Upper lobe of right lung (tissue), 1 donor: ENCODE data around the gene B3GAT2. TPM values are rescaled to one million over a fixed set of nuclear protein-coding genes. Genes with fewer than 3 reads are reported as not detected.

Experiments
- ATAC-seq: fragments of 200-7000 bp; cut with Tn5 transposase; one replicate; pipeline ENCODE4 v1.9.1; 2020; ENCODE audit warnings: mild to moderate bottlenecking, moderate library complexity
- DNase-seq: peaks from one replicate; pipeline ENCODE4 v3.0.0-alpha.2; 2020
- H3K27ac ChIP-seq: fragments of 200-600 bp; one replicate; pipeline ENCODE4 v1.8.0; 2022
- H3K27me3 ChIP-seq: fragments of 200-600 bp; one replicate; pipeline ENCODE4 v1.8.0; 2022; ENCODE audit warnings: mild to moderate bottlenecking
- H3K36me3 ChIP-seq: fragments of 200-600 bp; one replicate; pipeline ENCODE4 v1.8.0; 2022
- H3K4me1 ChIP-seq: fragments of 200-600 bp; one replicate; pipeline ENCODE4 v1.8.0; 2022
- H3K4me3 ChIP-seq: fragments of 200-600 bp; one replicate; pipeline ENCODE4 v1.8.0; 2022; ENCODE audit warnings: mild to moderate bottlenecking
- H3K9me3 ChIP-seq: fragments of 200-600 bp; one replicate; pipeline ENCODE4 v1.8.0; 2022
- CTCF ChIP-seq: fragments of 200-600 bp; IDR thresholded peaks from one replicate; pipeline ENCODE4 v1.8.0; 2022; ENCODE audit warnings: antibody characterized with exemption
- intact Hi-C: fragments of 100-400 bp; cut with DNase I; formaldehyde crosslinking; loops from one replicate; pipeline ENCODE4 v1.11.0; 2022
- total RNA-seq: library from RNA; stranded (reverse); fragmentation: NEBNext Ultra II Directional; extraction: Animal tissue kit (Norgen Biotek cat#: 25700); gene quantifications from one replicate; pipeline ENCODE4 v1.2.1, GENCODE V29; 2021
- donor health status: DM: no; HTN: yes; CAD: no; lungs with severe emphysema.

Gene B3GAT2
- total RNA-seq, 1 donor from 2014 or later: not detected

- Histone ChIP-seq H3K4me3 (no peak overlapping the region), H3K4me1 (no peaks in the 10 kb centered on the region), H3K27ac (no peak overlapping the region), H3K27me3 (no peaks in the 10 kb centered on the region), H3K36me3 (no peaks in the 10 kb centered on the region), H3K9me3 (no peaks in the 10 kb centered on the region)
- DNase-seq (no peak), ATAC-seq (no peak)
- TF ChIP-seq CTCF: no peak
- intact Hi-C loops: no loop called here
These were observed 114.3 kb downstream of the B3GAT2 start for GRCh38 chr6:70842541-70842940.

- no peaks in the 10 kb centered on the region for H3K9me3 ChIP-seq
These were observed 115.7 kb downstream of the B3GAT2 start for GRCh38 chr6:70841112-70841511.

GRCh38 chr6:70839286-70840266, 117.3 kb downstream of the B3GAT2 start:
- intact Hi-C loops: no loop called here
- no peaks in the 10 kb centered on the region for H3K27me3 ChIP-seq
- TF ChIP-seq CTCF: no peak
- H3K4me3 ChIP-seq: no peak overlapping the region
- H3K36me3 ChIP-seq: no peaks in the 10 kb centered on the region
- no peak for ATAC-seq
- DNase-seq: no peak
- no peaks in the 10 kb centered on the region for H3K4me1 ChIP-seq
- H3K27ac ChIP-seq: no peak overlapping the region
- no peaks in the 10 kb centered on the region for H3K9me3 ChIP-seq

More at GRCh38 chr6:70841112-70841511, 115.7 kb downstream of the B3GAT2 start:
- H3K4me3 ChIP-seq: no peak overlapping the region
- no peaks in the 10 kb centered on the region for H3K36me3 ChIP-seq
- no peak for TF ChIP-seq CTCF
- ATAC-seq (no peak), DNase-seq (no peak)
- no peak overlapping the region for H3K27ac ChIP-seq
- no peaks in the 10 kb centered on the region for H3K27me3 ChIP-seq
- no peaks in the 10 kb centered on the region for H3K4me1 ChIP-seq
- intact Hi-C loops: no loop called here

- H3K4me1 ChIP-seq: no peaks in the 10 kb centered on the region
- TF ChIP-seq CTCF: no peak
- ATAC-seq (no peak), DNase-seq (no peak)
- no peaks in the 10 kb centered on the region for H3K9me3 ChIP-seq
- H3K27ac ChIP-seq: no peak overlapping the region
- no peak overlapping the region for H3K4me3 ChIP-seq
- H3K36me3 ChIP-seq: no peaks in the 10 kb centered on the region
- H3K27me3 ChIP-seq: no peaks in the 10 kb centered on the region
- intact Hi-C loops: no loop called here
These were observed 118.0 kb downstream of the B3GAT2 start for GRCh38 chr6:70838907-70839285.

GRCh38 chr6:70834520-70834919, 122.3 kb downstream of the B3GAT2 start:
- ATAC-seq (no peak), DNase-seq (no peak)
- no peaks in the 10 kb centered on the region for H3K36me3 ChIP-seq
- no peak overlapping the region for H3K27ac ChIP-seq
- TF ChIP-seq CTCF: no peak
- intact Hi-C loops: no loop called here
- no peaks in the 10 kb centered on the region for H3K9me3 ChIP-seq
- no peaks in the 10 kb centered on the region for H3K4me1 ChIP-seq
- H3K4me3 ChIP-seq: no peak overlapping the region
- H3K27me3 ChIP-seq: no peaks in the 10 kb centered on the region
